Suppressor macrophage treated with lipopolysaccharide for 4 hours (primary cell): ENCODE results near the gene SPNS2.

Source experiments
- DNase-seq: peaks from one replicate; pipeline ENCODE4 v3.0.0-alpha.2; 2020

Gene SPNS2

DNA sequence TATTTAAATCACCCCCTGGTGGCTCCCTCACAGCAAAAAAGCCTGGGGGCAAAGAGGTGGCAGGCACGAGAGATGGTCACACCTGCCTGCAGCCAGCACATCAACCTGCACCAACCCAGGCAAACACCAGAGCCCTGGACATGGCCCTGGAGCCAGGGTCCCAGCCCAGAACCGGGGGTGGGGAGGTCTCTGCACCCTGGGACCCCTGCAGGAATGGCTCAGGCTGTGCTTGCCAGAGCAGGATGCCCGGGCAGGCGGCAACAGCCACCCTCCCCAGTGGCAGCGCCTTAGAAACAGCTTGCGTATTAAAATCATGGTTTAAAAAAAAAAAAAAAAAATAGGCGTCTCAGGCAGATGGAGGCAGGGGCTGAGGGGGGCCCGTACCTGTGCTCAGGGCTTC is 40.3 kb downstream of the SPNS2 start:
- DNase-seq: no peak

- no peak for DNase-seq
These were observed 41.0 kb downstream of the SPNS2 start for GRCh38 chr17:4539576-4540223.

GRCh38 chr17:4540224-4540651 is 41.6 kb downstream of the SPNS2 start:
- no peak for DNase-seq

DNA sequence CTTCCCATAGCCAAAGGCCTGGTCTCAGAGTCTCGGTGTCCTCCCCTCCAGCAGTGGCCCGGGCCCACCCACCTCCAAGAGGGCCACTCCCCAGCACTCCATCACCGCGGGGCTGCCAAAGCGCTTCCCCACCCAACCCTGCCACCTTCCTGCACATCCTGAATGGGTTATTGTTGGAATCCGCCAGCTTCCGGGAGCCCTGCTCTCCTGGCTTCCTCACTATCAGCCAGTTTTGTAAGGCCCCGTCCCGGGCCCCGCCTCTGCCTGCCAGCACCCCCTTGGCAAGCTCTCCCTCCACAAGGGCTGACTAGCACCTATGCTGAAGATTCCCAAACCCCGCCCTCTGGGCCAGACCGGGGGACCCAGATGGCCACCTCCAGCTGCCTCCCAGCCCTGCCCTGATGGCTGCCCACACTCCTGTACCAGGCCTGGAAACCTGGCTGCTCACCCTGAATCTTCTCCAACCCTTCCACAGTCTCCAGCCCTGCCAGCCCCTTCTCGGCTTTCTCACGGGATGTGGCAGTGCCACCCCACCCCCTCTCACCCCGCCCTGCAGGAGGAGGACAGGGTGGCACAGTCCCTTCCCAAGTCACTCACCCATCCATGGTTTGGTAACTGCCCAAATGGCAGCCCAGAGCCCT is 42.1 kb downstream of the SPNS2 start:
- no peak for DNase-seq

- DNase-seq: no peak
These were observed 42.8 kb downstream of the SPNS2 start for GRCh38 chr17:4541328-4542002.

DNA sequence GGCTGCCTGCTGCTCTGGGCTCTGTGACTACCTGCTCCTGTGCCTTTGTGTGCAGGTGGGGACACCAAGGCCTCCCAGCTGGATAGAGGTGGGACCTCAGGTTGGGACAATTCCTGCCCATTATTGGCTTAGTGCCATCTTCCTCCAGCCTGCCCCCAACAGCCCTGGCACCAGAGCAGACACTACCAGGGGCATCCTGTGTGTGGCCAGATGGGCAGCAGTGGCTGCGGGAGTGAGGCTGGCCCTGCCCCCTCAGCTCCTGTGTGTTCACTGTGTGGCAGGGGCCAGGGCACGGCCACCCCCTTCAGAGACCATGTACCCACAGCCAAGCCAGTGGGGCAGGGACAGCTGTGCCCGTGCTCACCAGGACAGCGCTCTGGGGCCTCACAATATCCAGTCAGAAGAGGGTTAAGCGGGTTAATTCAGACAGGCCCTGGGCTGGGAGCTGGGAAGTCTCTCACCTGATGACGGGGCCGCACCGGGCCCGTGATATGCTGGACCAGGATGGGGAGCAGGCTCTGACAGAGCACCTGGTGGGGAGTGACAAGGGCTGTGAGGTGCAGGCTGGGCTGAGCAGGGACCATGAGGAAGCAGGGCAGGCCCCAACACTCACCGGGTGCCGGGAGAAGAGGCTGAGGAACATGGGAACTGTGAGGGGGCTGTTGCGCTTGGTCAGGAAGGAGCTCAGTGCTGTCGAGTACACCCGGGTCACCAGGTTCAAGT is 43.5 kb downstream of the SPNS2 start:
- DNase-seq: no peak

GRCh38 chr17:4542726-4543191 is 44.1 kb downstream of the SPNS2 start:
- no peak for DNase-seq

DNA sequence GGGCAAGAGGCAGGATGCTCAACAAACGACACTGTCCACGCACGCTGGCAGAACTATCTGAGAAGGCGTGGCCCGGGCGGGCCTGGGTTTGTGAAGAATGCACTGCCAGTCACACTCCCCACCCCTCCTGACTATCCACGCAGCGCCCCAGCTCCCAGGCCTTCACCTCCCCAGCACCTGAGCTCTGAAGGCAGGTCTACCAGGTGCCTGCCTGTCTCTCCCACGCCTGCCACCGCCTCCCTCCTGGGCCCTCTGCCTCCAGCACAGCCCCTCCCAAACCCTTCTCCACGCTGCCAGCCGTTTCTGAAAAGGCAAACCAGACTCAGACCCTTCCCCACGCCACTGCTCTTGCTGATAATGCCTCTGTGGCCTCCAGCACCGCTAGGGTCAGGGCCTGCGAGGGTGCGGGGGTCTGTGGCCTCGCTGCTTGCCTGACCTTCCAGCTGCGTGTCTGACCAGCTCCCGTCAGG is 44.9 kb downstream of the SPNS2 start:
- DNase-seq: no peak

- DNase-seq: no peak
These were observed 45.7 kb downstream of the SPNS2 start for GRCh38 chr17:4544135-4544950.

- DNase-seq: no peak
These were observed 46.2 kb downstream of the SPNS2 start for GRCh38 chr17:4544951-4545216.

- DNase-seq: no peak
These were observed 46.7 kb downstream of the SPNS2 start for GRCh38 chr17:4545217-4545951.

GRCh38 chr17:4547118-4547906 is 48.6 kb downstream of the SPNS2 start:
- DNase-seq: no peak

DNA sequence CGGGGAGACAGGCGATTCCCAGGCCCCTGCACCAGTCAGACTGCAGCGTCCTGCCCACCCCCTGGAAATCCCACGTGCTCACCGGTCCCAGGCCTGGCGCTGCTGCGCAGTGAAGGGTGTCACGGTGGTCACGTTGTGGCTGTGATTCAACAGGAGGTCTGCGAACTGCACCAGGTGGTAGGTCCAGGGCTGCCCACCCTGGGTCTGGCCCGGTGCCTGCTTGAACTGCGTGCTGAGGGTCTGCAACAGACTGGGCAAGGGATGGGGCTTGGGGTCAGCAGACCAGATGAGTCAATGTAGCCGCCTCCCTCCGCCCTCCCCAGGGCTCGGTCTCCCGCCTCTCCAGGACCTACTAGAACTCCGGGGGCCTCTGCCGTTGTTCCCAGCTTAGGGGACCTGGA is 49.4 kb downstream of the SPNS2 start:
- DNase-seq: no peak

GRCh38 chr17:4548721-4549531 is 50.2 kb downstream of the SPNS2 start:
- DNase-seq: no peak

DNA sequence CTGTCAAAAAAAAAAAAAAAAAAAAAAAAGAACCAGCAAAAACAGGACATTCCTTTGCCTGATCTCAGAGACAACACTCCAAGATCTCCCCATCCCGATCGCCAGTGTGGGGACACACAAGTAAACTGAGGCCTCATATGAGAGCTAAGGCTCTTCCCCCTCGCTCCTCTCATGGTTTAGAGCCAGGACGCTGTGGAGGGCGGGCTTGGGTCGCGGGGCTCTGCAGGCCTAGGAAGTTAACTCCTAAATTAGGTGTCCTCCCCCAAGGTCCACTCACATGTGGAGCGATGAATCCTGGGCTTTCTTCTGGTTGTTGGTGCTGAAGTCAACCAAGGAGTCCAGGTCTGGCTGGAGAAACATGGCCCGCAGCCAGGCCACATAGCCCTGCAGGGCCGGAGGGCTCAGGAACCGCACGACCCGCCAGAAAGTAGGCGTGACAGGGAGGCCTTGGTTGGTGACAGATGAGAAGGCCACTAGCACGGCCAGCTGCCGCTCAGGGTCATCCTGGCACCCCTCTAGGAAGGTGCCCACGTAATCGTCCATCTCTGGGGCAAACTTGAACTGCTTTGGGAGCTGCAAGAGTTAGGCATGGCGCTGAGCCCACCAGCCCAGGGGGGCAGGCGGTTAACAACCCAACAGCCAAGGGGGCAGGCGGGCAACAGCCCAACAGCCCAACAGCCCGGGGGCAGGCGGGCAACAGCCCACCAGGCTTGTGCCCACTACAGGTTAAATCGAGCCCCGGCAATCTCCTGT is 51.3 kb downstream of the SPNS2 start:
- DNase-seq: no peak

- DNase-seq: no peak
These were observed 51.9 kb downstream of the SPNS2 start for GRCh38 chr17:4550534-4551039.

GRCh38 chr17:4551141-4551540 is 52.5 kb downstream of the SPNS2 start:
- DNase-seq: no peak

- DNase-seq: no peak
These were observed 53.3 kb downstream of the SPNS2 start for GRCh38 chr17:4551796-4552525.

DNA sequence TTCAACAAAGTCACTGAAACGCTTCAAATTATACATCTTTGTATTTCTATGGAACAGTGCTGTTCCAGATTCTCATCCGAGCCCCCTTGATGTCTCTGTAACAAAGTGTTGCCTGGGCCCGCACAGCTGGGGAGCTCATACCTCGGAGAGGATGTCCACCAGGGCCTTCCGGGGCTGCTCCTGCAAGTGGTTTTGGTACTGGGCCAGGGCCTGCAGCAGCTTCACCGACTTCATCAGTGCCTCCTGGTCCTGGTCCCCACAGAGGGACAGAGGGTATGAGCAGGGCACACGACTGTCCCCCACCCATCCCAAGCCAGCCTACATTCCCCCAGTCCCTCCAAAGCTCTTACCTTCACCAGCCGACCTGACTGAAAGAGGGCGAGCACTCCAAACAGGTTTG is 55.0 kb downstream of the SPNS2 start:
- no peak for DNase-seq
